Kidney epithelial cell (primary cell): ENCODE measurements around the gene NPEPL1. TPM values are rescaled to one million over a fixed set of nuclear protein-coding genes. Genes with fewer than 3 reads are reported as not detected.

ENCODE experiments used
- DNase-seq: peaks from one replicate; pipeline ENCODE4 v3.0.0-alpha.2; 2010; ENCODE audit warnings: low read depth
- H3K27me3 ChIP-seq: 2 replicates; pipeline ENCODE4 v1.6.0; 2011; ENCODE audit warnings: low read length; ENCODE audit not compliant: control insufficient read depth, insufficient read depth
- H3K36me3 ChIP-seq: 2 replicates; pipeline ENCODE4 v1.5.1; 2011; ENCODE audit warnings: low read length; ENCODE audit not compliant: control insufficient read depth, insufficient read depth
- H3K4me3 ChIP-seq: 2 replicates; pipeline ENCODE4 v1.5.1; 2011; ENCODE audit warnings: low read depth, mild to moderate bottlenecking, control low read depth, low read length
- total RNA-seq: library from RNA; depleted of rRNA; stranded (reverse); fragments of >200 nt; gene quantifications from 2 replicates; pipeline ENCODE4 v1.2.3, GENCODE V29; 2015
- TF ChIP-seq, protein P1 (sequence below): IDR thresholded peaks from 2 replicates; pipeline ENCODE4 v1.5.1; 2011; ENCODE audit warnings: mild to moderate bottlenecking, moderate library complexity, low read length, control low read depth, inconsistent platforms; ENCODE audit not compliant: insufficient read depth, poor library complexity, severe bottlenecking

NPEPL1 gene
- total RNA-seq, 1 donor from 2014 or later = 29.7 TPM

DNA sequence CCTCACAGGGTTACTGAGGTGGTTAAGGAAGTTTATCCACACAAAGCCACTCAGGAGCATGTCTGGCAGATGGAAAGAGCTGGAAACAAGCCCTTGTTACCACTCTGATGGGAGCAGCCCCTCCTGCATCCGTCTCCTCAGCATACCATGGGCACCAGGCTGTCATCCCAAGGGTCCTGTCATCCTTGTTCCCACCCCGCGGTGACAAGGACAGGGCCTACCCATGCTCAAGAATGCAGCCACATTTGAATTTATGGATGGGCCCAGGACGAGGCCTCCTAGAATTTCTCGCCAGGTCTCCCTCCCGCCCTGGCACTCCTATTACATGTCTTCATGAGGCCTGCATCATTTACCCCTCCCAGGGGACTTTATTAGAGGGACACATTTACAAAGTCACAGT lies 60.0 kb downstream of the NPEPL1 start:
- Histone ChIP-seq H3K27me3 (no peaks in the 10 kb centered on the region), H3K4me3 (no peak overlapping the region), H3K36me3 (no peaks in the 10 kb centered on the region)
- no peak for DNase-seq
- TF ChIP-seq, protein P1, sequence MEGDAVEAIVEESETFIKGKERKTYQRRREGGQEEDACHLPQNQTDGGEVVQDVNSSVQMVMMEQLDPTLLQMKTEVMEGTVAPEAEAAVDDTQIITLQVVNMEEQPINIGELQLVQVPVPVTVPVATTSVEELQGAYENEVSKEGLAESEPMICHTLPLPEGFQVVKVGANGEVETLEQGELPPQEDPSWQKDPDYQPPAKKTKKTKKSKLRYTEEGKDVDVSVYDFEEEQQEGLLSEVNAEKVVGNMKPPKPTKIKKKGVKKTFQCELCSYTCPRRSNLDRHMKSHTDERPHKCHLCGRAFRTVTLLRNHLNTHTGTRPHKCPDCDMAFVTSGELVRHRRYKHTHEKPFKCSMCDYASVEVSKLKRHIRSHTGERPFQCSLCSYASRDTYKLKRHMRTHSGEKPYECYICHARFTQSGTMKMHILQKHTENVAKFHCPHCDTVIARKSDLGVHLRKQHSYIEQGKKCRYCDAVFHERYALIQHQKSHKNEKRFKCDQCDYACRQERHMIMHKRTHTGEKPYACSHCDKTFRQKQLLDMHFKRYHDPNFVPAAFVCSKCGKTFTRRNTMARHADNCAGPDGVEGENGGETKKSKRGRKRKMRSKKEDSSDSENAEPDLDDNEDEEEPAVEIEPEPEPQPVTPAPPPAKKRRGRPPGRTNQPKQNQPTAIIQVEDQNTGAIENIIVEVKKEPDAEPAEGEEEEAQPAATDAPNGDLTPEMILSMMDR = no peak

DNA sequence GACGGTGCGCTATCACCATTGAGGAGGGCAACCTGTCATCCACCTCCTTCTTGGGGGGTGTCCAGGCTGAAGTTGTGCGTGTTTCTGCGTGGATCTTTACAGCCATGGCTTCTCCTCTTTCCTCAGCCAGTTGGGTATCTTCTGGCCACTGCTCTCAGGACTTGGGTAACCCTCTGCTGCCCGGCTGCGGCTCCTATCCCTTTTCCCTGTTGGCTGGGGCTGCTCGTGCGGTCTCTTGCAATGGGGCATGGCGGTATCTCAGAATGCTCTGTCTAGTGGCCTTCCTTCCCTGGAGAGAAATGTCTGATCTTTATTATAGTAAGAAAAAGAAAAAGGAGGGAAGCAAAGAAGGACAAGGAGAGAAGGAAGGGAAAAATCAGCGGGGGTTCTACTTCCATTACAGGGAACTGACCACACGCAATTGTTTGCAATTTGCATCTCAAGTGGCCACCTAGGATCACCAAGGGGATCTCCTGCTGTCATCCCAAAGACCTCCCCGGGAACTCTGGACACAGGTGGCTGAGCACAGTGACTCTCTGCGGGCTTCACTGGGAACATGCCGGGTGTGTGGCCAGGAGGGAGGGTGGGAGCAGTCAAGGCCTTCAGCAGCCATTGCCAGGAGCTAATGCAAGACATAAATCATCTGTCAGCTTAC lies 60.8 kb downstream of the NPEPL1 start:
- no peaks in the 10 kb centered on the region for H3K36me3 ChIP-seq
- DNase-seq = no peak
- TF ChIP-seq, protein P1 = no peak
- no peaks in the 10 kb centered on the region for H3K27me3 ChIP-seq
- H3K4me3 ChIP-seq = no peak overlapping the region

GRCh38 chr20:58753922-58754551 lies 61.4 kb downstream of the NPEPL1 start:
- TF ChIP-seq, protein P1 = no peak
- no peaks in the 10 kb centered on the region for H3K27me3 ChIP-seq
- DNase-seq = no peak
- H3K36me3 ChIP-seq = no peaks in the 10 kb centered on the region
- no peak overlapping the region for H3K4me3 ChIP-seq

- DNase-seq = no peak
- Histone ChIP-seq H3K4me3 (no peak overlapping the region), H3K27me3 (no peaks in the 10 kb centered on the region), H3K36me3 (no peaks in the 10 kb centered on the region)
- TF ChIP-seq, protein P1 = no peak
Measured at GRCh38 chr20:58754584-58754983, 62.0 kb downstream of the NPEPL1 start.

- Histone ChIP-seq H3K4me3 (no peak overlapping the region), H3K27me3 (no peaks in the 10 kb centered on the region), H3K36me3 (no peaks in the 10 kb centered on the region)
- DNase-seq = no peak
- TF ChIP-seq, protein P1 = no peak
Measured at GRCh38 chr20:58755062-58755697, 62.6 kb downstream of the NPEPL1 start.
